ENCODE data around the gene RYR2.

- TF ChIP-seq EZH2 (IDR thresholded peaks at IDR 0.05; ENCODE audit: borderline replicate concordance) = no peak
- no peak for TF ChIP-seq CTCF (IDR thresholded peaks at IDR 0.05; ENCODE audit: poor library complexity)
- TF ChIP-seq EZH2phosphoT487 (IDR thresholded peaks at IDR 0.05; ENCODE audit: low read depth, severe bottlenecking, unreplicated experiment) = no peak
These were observed 157.0 kb downstream of the RYR2 start for GRCh38 chr1:237199026-237199425.

Data from hepatocyte (in vitro differentiated cells).